Astrocyte (in vitro differentiated cells and primary cell): ENCODE measurements around the gene CRY2.

ENCODE experiments used
- EZH2 ChIP-seq: IDR thresholded peaks from 2 replicates; pipeline ENCODE4 v1.6.1; 2012; ENCODE audit warnings: mild to moderate bottlenecking, low read length, inconsistent platforms; ENCODE audit not compliant: insufficient read depth
- TF ChIP-seq, protein P1 (sequence below): IDR thresholded peaks from 2 replicates; pipeline ENCODE4 v1.5.1; 2011; ENCODE audit warnings: low read depth, mild to moderate bottlenecking, inconsistent platforms, low read length, moderate library complexity; ENCODE audit not compliant: insufficient read depth

DNA sequence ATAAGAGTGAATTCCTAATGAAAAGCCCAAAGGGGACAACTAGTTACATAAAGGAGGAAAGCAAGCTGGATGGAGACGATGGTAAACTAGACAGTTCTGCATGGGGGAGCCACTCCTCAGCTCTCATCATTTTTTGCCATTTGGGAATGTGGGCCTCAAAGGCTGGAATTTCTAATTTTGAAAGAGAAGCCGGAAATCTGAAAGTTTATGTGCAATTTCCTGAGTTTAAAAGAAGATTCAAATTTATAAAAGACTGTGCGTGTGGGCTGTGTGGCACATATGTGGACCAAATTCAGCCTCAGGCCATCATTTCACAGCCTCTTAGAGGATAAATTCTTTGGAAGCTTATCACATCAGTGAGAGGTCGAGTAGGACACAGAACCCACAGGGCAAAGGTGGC is 18.3 kb upstream of the CRY2 start:
- TF ChIP-seq, protein P1, sequence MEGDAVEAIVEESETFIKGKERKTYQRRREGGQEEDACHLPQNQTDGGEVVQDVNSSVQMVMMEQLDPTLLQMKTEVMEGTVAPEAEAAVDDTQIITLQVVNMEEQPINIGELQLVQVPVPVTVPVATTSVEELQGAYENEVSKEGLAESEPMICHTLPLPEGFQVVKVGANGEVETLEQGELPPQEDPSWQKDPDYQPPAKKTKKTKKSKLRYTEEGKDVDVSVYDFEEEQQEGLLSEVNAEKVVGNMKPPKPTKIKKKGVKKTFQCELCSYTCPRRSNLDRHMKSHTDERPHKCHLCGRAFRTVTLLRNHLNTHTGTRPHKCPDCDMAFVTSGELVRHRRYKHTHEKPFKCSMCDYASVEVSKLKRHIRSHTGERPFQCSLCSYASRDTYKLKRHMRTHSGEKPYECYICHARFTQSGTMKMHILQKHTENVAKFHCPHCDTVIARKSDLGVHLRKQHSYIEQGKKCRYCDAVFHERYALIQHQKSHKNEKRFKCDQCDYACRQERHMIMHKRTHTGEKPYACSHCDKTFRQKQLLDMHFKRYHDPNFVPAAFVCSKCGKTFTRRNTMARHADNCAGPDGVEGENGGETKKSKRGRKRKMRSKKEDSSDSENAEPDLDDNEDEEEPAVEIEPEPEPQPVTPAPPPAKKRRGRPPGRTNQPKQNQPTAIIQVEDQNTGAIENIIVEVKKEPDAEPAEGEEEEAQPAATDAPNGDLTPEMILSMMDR: no peak
- no peak for TF ChIP-seq EZH2
